H1 (cell line): ENCODE results near the gene C14orf132. TPM values are rescaled to one million over a fixed set of nuclear protein-coding genes. Genes with fewer than 3 reads are reported as not detected.

ENCODE experiments used
- ASH2L ChIP-seq: fragments of 200-600, 300-600 bp; sonication (generic); IDR thresholded peaks from one replicate; pipeline ENCODE4 v1.7.1; 2017; ENCODE audit warnings: low read length
- GABPA ChIP-seq: IDR thresholded peaks from 2 replicates; pipeline ENCODE4 v1.6.1; 2011; ENCODE audit warnings: mild to moderate bottlenecking, low read length, moderate library complexity, borderline replicate concordance; ENCODE audit not compliant: insufficient read depth
- HDAC6 ChIP-seq: IDR thresholded peaks from one replicate; pipeline ENCODE4 v1.7.1; 2012; ENCODE audit warnings: low read depth, mild to moderate bottlenecking, inconsistent platforms, low read length, moderate library complexity
- POLR2A ChIP-seq, 2 experiments: IDR thresholded peaks; 1 replicate in 1 of 2; 2 replicates in 1 of 2; pipeline ENCODE4 v1.6.1; 2011; ENCODE audit warnings: low read depth in 2 of 2, low read length in 2 of 2, mild to moderate bottlenecking in 2 of 2; ENCODE audit errors: control extremely low read depth in 1 of 2
- POU5F1 ChIP-seq: IDR thresholded peaks from 2 replicates; pipeline ENCODE4 v1.6.1; 2011; ENCODE audit warnings: low read depth, mild to moderate bottlenecking, low read length, moderate library complexity
- RAD21 ChIP-seq, 2 experiments: IDR thresholded peaks in 1 of 2; conservative IDR thresholded peaks in 1 of 2; 2 replicates each; pipeline ENCODE4 v1.6.1; 2011; ENCODE audit warnings: low read depth in 2 of 2, low read length in 2 of 2, improper control_type of control experiment in 1 of 2, inconsistent platforms in 1 of 2, mild to moderate bottlenecking in 1 of 2, moderate library complexity in 1 of 2
- RXRA ChIP-seq: IDR thresholded peaks from 2 replicates; pipeline ENCODE4 v1.6.1; 2011; ENCODE audit warnings: low read depth, mild to moderate bottlenecking, low read length, moderate library complexity; ENCODE audit not compliant: insufficient read depth
- TAF1 ChIP-seq: IDR thresholded peaks from 2 replicates; pipeline ENCODE4 v1.6.1; 2011; ENCODE audit warnings: mild to moderate bottlenecking, low read depth, low read length
- polyA plus RNA-seq, 7 experiments: library from polyadenylated mRNA; depleted of rRNA in 3 of 7; stranded (reverse) in 5 of 7; unstranded in 2 of 7; fragments of >200 nt in 5 of 7; fragments of 200-250 nt in 2 of 7; gene quantifications; 1 replicate in 5 of 7; 2 replicates in 1 of 7; 4 replicates in 1 of 7; pipeline versions ENCODE4 v1.2.1 to v1.2.3, GENCODE V29; 2011 to 2013; ENCODE audit warnings: missing spikeins in 2 of 7, mixed read lengths in 2 of 7
- total RNA-seq: library from RNA; stranded (reverse); fragmentation: NEBNext Ultra II Directional; extraction: Animal tissue kit (Norgen Biotek cat#: 25700); gene quantifications from 2 replicates; pipeline ENCODE4 v1.2.1, GENCODE V29; 2021
- TF ChIP-seq, protein P1 (sequence below): fragments of 300-600 bp; sonication (generic); IDR thresholded peaks from 2 replicates; pipeline ENCODE4 v1.7.1; 2012; ENCODE audit warnings: low read length, moderate library complexity, mild to moderate bottlenecking, inconsistent platforms; ENCODE audit not compliant: insufficient replicate concordance
- TF ChIP-seq, protein P2 (sequence below): IDR thresholded peaks from 2 replicates; pipeline ENCODE4 v1.6.1; 2012; ENCODE audit warnings: low read length, inconsistent platforms

C14orf132 gene
- total and polyA plus RNA-seq, 2 of the 8 experiments (the other 6 are each of a cell fraction or from before 2014, with no cell fraction given) = 11.7 to 32.5 TPM

DNA sequence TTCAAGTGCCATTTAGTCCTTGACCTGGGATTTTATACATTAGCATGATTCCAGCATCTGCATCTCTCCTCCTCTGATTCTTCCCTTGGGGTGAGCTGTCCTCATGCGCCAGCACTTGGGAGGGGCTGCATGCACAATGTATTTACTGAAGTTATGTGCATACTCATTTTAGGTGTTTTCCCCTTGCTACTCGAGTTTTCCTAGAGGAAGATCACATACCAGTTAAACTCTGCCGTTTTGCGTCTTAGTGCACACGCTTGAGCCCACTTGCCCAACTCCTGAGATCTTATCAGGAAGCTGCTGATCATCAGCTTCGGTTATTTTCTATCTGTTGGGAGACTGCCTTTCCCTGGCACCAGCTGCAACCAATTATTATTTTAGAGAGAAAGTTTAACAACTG lies 78.8 kb downstream of the C14orf132 start (continued):
- TF ChIP-seq, protein P1, sequence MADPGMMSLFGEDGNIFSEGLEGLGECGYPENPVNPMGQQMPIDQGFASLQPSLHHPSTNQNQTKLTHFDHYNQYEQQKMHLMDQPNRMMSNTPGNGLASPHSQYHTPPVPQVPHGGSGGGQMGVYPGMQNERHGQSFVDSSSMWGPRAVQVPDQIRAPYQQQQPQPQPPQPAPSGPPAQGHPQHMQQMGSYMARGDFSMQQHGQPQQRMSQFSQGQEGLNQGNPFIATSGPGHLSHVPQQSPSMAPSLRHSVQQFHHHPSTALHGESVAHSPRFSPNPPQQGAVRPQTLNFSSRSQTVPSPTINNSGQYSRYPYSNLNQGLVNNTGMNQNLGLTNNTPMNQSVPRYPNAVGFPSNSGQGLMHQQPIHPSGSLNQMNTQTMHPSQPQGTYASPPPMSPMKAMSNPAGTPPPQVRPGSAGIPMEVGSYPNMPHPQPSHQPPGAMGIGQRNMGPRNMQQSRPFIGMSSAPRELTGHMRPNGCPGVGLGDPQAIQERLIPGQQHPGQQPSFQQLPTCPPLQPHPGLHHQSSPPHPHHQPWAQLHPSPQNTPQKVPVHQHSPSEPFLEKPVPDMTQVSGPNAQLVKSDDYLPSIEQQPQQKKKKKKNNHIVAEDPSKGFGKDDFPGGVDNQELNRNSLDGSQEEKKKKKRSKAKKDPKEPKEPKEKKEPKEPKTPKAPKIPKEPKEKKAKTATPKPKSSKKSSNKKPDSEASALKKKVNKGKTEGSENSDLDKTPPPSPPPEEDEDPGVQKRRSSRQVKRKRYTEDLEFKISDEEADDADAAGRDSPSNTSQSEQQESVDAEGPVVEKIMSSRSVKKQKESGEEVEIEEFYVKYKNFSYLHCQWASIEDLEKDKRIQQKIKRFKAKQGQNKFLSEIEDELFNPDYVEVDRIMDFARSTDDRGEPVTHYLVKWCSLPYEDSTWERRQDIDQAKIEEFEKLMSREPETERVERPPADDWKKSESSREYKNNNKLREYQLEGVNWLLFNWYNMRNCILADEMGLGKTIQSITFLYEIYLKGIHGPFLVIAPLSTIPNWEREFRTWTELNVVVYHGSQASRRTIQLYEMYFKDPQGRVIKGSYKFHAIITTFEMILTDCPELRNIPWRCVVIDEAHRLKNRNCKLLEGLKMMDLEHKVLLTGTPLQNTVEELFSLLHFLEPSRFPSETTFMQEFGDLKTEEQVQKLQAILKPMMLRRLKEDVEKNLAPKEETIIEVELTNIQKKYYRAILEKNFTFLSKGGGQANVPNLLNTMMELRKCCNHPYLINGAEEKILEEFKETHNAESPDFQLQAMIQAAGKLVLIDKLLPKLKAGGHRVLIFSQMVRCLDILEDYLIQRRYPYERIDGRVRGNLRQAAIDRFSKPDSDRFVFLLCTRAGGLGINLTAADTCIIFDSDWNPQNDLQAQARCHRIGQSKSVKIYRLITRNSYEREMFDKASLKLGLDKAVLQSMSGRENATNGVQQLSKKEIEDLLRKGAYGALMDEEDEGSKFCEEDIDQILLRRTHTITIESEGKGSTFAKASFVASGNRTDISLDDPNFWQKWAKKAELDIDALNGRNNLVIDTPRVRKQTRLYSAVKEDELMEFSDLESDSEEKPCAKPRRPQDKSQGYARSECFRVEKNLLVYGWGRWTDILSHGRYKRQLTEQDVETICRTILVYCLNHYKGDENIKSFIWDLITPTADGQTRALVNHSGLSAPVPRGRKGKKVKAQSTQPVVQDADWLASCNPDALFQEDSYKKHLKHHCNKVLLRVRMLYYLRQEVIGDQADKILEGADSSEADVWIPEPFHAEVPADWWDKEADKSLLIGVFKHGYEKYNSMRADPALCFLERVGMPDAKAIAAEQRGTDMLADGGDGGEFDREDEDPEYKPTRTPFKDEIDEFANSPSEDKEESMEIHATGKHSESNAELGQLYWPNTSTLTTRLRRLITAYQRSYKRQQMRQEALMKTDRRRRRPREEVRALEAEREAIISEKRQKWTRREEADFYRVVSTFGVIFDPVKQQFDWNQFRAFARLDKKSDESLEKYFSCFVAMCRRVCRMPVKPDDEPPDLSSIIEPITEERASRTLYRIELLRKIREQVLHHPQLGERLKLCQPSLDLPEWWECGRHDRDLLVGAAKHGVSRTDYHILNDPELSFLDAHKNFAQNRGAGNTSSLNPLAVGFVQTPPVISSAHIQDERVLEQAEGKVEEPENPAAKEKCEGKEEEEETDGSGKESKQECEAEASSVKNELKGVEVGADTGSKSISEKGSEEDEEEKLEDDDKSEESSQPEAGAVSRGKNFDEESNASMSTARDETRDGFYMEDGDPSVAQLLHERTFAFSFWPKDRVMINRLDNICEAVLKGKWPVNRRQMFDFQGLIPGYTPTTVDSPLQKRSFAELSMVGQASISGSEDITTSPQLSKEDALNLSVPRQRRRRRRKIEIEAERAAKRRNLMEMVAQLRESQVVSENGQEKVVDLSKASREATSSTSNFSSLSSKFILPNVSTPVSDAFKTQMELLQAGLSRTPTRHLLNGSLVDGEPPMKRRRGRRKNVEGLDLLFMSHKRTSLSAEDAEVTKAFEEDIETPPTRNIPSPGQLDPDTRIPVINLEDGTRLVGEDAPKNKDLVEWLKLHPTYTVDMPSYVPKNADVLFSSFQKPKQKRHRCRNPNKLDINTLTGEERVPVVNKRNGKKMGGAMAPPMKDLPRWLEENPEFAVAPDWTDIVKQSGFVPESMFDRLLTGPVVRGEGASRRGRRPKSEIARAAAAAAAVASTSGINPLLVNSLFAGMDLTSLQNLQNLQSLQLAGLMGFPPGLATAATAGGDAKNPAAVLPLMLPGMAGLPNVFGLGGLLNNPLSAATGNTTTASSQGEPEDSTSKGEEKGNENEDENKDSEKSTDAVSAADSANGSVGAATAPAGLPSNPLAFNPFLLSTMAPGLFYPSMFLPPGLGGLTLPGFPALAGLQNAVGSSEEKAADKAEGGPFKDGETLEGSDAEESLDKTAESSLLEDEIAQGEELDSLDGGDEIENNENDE = no peak
- TF ChIP-seq RAD21 (IDR thresholded peaks at IDR 0.05 in 1 of 2, conservative IDR thresholded peaks at IDR 0.05 in 1 of 2; ENCODE audit: low read depth in 2 of 2, low read length in 2 of 2) = no peak
- no peak for TF ChIP-seq GABPA
- TF ChIP-seq POLR2A (IDR thresholded peaks at IDR 0.05; ENCODE audit: control extremely low read depth in 1 of 2, low read depth in 2 of 2, low read length in 2 of 2) = no peak
- TF ChIP-seq POU5F1 = no peak
- no peak for TF ChIP-seq HDAC6
- TF ChIP-seq, protein P2, sequence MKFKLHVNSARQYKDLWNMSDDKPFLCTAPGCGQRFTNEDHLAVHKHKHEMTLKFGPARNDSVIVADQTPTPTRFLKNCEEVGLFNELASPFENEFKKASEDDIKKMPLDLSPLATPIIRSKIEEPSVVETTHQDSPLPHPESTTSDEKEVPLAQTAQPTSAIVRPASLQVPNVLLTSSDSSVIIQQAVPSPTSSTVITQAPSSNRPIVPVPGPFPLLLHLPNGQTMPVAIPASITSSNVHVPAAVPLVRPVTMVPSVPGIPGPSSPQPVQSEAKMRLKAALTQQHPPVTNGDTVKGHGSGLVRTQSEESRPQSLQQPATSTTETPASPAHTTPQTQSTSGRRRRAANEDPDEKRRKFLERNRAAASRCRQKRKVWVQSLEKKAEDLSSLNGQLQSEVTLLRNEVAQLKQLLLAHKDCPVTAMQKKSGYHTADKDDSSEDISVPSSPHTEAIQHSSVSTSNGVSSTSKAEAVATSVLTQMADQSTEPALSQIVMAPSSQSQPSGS = no peak
- TF ChIP-seq TAF1 = no peak
- TF ChIP-seq ASH2L = no peak
- TF ChIP-seq RXRA = no peak
